Measurements from ENCODE around the gene BRK1. TPM values are rescaled to one million over a fixed set of nuclear protein-coding genes. Genes with fewer than 3 reads are reported as not detected.
"Not testable (repeated sequence)": the region's sequence is repeated elsewhere in the genome, so short reads cannot be mapped to it uniquely, and the experiment has no call there.

BRK1 gene
- total RNA-seq, 1 donor from 2014 or later, result 123 TPM

GRCh38 chr3:10150987-10151386, 35.5 kb downstream of the BRK1 start:
- H3K4me3 Mint-ChIP-seq, result no peak overlapping the region
- ChIA-PET POLR2A (no interaction called here), CTCF (no interaction called here)
- H3K27me3 Mint-ChIP-seq, result no peaks in the 10 kb centered on the region
- no peaks in the 10 kb centered on the region for H3K9me3 Mint-ChIP-seq
- peaks cover 72% of the 10 kb centered on the region for H3K36me3 Mint-ChIP-seq (ENCODE audit: low read depth)
- TF ChIP-seq CTCF (IDR thresholded peaks at IDR 0.05), result no peak
- ATAC-seq (ENCODE audit: low read depth), result no peak
- intact Hi-C loops (cut with micrococcal nuclease), result no loop called here
- H3K4me1 Mint-ChIP-seq, result peaks cover 25% of the 10 kb centered on the region
- H3K27ac Mint-ChIP-seq, result no peak overlapping the region
- no peak for DNase-seq

- POLR2A ChIA-PET, result interaction anchor here (1.0 kb wide), 2 partner anchors 8 to 13 kb away, joined by 4 read pairs; partner anchors contain the start of gene VHL
- intact Hi-C loops (cut with micrococcal nuclease), result no loop called here
- no peak for ATAC-seq (ENCODE audit: low read depth)
- CTCF ChIA-PET, result no interaction called here
- Mint-ChIP-seq H3K36me3 (ENCODE audit: low read depth) (peaks cover 53% of the 10 kb centered on the region), H3K9me3 (no peaks in the 10 kb centered on the region), H3K27me3 (no peaks in the 10 kb centered on the region), H3K4me1 (peaks cover 5% of the 10 kb centered on the region), H3K27ac (no peak overlapping the region), H3K4me3 (no peak overlapping the region)
- no peak for DNase-seq
- no peak for TF ChIP-seq CTCF (IDR thresholded peaks at IDR 0.05)
Measured at GRCh38 chr3:10154335-10155122, 39.1 kb downstream of the BRK1 start.

GRCh38 chr3:10155123-10155472, 39.6 kb downstream of the BRK1 start:
- CTCF ChIA-PET, result no interaction called here
- Mint-ChIP-seq H3K4me3 (no peak overlapping the region), H3K27me3 (no peaks in the 10 kb centered on the region), H3K4me1 (no peaks in the 10 kb centered on the region), H3K9me3 (no peaks in the 10 kb centered on the region), H3K27ac (no peak overlapping the region), H3K36me3 (ENCODE audit: low read depth) (peaks cover 47% of the 10 kb centered on the region)
- intact Hi-C loops (cut with micrococcal nuclease), result no loop called here
- POLR2A ChIA-PET, result interaction anchor here (1.0 kb wide), 1 partner anchor 14 kb away, joined by 4 read pairs; the partner anchor contains the start of gene VHL
- TF ChIP-seq CTCF (IDR thresholded peaks at IDR 0.05), result no peak
- ATAC-seq (ENCODE audit: low read depth) (no peak), DNase-seq (no peak)

GRCh38 chr3:10155658-10156057, 40.2 kb downstream of the BRK1 start:
- peaks cover 42% of the 10 kb centered on the region for H3K36me3 Mint-ChIP-seq (ENCODE audit: low read depth)
- H3K4me1 Mint-ChIP-seq, result no peaks in the 10 kb centered on the region
- no peaks in the 10 kb centered on the region for H3K27me3 Mint-ChIP-seq
- H3K9me3 Mint-ChIP-seq, result no peaks in the 10 kb centered on the region
- no peak for TF ChIP-seq CTCF (IDR thresholded peaks at IDR 0.05)
- no peak overlapping the region for H3K4me3 Mint-ChIP-seq
- ATAC-seq (ENCODE audit: low read depth), result no peak
- ChIA-PET CTCF (no interaction called here), POLR2A (interaction anchor here (1.0 kb wide), 1 partner anchor 14 kb away, joined by 4 read pairs; the partner anchor contains the start of gene VHL)
- no peak for DNase-seq
- H3K27ac Mint-ChIP-seq, result no peak overlapping the region
- intact Hi-C loops (cut with micrococcal nuclease), result no loop called here

GRCh38 chr3:10157031-10157430, 41.6 kb downstream of the BRK1 start:
- intact Hi-C loops (cut with micrococcal nuclease), result no loop called here
- DNase-seq (no peak), ATAC-seq (ENCODE audit: low read depth) (no peak)
- Mint-ChIP-seq H3K36me3 (ENCODE audit: low read depth) (peaks cover 30% of the 10 kb centered on the region), H3K4me3 (no peak overlapping the region), H3K4me1 (no peaks in the 10 kb centered on the region), H3K9me3 (no peaks in the 10 kb centered on the region), H3K27ac (no peak overlapping the region), H3K27me3 (no peaks in the 10 kb centered on the region)
- POLR2A ChIA-PET, result interaction anchor here (0.6 kb wide), 1 partner anchor 328 kb away, joined by 3 read pairs; no protein-coding TSS in a partner anchor
- TF ChIP-seq CTCF (IDR thresholded peaks at IDR 0.05), result no peak
- CTCF ChIA-PET, result no interaction called here

- DNase-seq; H3K4me3 Mint-ChIP-seq; CTCF ChIA-PET; H3K9me3 Mint-ChIP-seq; H3K27ac Mint-ChIP-seq; H3K27me3 Mint-ChIP-seq; POLR2A ChIA-PET; ATAC-seq (ENCODE audit: low read depth); intact Hi-C loops (cut with micrococcal nuclease); H3K4me1 Mint-ChIP-seq: not testable (repeated sequence)
- H3K36me3 Mint-ChIP-seq (ENCODE audit: low read depth), result peaks cover 20% of the 10 kb centered on the region
Measured at GRCh38 chr3:10158555-10158954, 43.1 kb downstream of the BRK1 start.

Measured in activated B cell treated with CpG ODN at 0.5 μM for 24 hours (primary cell).